Bronchial epithelial cell (primary cell): ENCODE data around the gene PYGB. TPM values are rescaled to one million over a fixed set of nuclear protein-coding genes. Genes with fewer than 3 reads are reported as not detected.

ENCODE experiments used
- DNase-seq: peaks from one replicate; pipeline ENCODE4 v3.0.0-alpha.2; 2010; ENCODE audit warnings: low read depth
- FAIRE-seq: peaks from 2 replicates; lab custom pipeline; 2011; peaks lifted over from hg19 to GRCh38; lab: Jason Lieb, UNC
- H3K27me3 ChIP-seq: 2 replicates; pipeline ENCODE4 v1.5.1; 2011; ENCODE audit warnings: low read length; ENCODE audit not compliant: control insufficient read depth, insufficient read depth
- H3K36me3 ChIP-seq: 2 replicates; pipeline ENCODE4 v1.5.1; 2011; ENCODE audit warnings: low read length; ENCODE audit not compliant: control insufficient read depth, insufficient read depth
- H3K4me3 ChIP-seq: 2 replicates; pipeline ENCODE4 v1.5.1; 2011; ENCODE audit warnings: mild to moderate bottlenecking, low read depth, low read length, control low read depth
- total RNA-seq: library from RNA; depleted of rRNA; stranded (reverse); fragments of >200 nt; gene quantifications from 2 replicates; pipeline ENCODE4 v1.2.1, GENCODE V29; 2014
- TF ChIP-seq, protein P1 (sequence below): IDR thresholded peaks from 2 replicates; pipeline ENCODE4 v1.5.1; 2011; ENCODE audit warnings: mild to moderate bottlenecking, moderate library complexity, low read length, control low read depth, inconsistent platforms; ENCODE audit not compliant: insufficient read depth, severe bottlenecking

The PYGB gene
- total RNA-seq, 1 donor from 2014 or later = 213 TPM

DNA sequence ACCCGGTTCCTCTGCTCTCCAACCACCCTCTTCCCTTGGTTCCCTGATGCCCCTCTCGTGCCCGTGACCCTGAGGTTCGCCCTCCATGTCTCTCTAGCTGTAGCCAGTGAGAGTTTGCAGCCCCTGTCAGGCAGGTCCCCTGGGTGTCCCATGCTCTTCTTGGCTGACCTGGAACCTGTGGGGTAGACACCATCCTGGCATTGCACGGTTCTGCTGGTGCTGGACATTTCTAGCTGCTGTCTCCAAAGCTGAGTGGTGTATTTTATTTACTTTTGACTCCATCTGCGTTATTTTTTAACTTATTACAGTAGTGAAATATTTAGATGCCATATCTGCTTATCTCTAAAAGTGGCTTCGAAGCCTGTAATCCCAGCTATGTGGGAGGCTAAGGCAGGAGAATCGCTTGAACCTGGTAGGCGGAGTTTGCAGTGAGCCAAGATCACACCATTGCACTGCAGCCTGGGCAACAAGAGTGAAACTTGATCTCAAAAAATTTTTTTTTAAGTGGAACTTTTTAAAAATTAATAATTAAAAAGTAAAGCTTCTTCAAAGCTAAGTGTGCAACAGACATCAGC is 39.8 kb upstream of the PYGB start:
- no peak for DNase-seq
- no peak for FAIRE-seq
- Histone ChIP-seq H3K27me3 (no peaks in the 10 kb centered on the region), H3K4me3 (no peak overlapping the region), H3K36me3 (peaks cover 16% of the 10 kb centered on the region)
- TF ChIP-seq, protein P1, sequence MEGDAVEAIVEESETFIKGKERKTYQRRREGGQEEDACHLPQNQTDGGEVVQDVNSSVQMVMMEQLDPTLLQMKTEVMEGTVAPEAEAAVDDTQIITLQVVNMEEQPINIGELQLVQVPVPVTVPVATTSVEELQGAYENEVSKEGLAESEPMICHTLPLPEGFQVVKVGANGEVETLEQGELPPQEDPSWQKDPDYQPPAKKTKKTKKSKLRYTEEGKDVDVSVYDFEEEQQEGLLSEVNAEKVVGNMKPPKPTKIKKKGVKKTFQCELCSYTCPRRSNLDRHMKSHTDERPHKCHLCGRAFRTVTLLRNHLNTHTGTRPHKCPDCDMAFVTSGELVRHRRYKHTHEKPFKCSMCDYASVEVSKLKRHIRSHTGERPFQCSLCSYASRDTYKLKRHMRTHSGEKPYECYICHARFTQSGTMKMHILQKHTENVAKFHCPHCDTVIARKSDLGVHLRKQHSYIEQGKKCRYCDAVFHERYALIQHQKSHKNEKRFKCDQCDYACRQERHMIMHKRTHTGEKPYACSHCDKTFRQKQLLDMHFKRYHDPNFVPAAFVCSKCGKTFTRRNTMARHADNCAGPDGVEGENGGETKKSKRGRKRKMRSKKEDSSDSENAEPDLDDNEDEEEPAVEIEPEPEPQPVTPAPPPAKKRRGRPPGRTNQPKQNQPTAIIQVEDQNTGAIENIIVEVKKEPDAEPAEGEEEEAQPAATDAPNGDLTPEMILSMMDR = no peak

DNA sequence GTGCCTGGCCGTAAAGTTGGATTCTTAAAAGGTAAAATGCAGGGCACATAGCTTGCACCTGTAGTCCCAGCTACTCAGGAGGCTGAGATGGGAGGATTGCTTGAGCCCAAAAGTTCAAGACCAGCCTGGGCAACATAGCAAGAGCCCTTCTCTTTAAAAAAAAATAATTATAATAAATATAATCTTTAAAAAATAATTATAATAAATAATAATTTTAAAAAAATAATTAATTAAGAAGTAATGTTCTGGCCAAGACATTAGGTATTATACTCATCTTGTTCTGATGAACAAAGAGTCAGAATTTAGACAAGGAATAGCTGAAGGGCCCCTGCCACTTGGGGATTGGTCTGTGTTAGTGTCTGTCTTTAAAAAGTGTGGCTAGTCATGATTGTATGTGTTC is 38.5 kb upstream of the PYGB start:
- Histone ChIP-seq H3K36me3 (peaks cover 22% of the 10 kb centered on the region), H3K27me3 (no peaks in the 10 kb centered on the region), H3K4me3 (no peak overlapping the region)
- FAIRE-seq (no peak), DNase-seq (no peak)
- TF ChIP-seq, protein P1 = no peak

DNA sequence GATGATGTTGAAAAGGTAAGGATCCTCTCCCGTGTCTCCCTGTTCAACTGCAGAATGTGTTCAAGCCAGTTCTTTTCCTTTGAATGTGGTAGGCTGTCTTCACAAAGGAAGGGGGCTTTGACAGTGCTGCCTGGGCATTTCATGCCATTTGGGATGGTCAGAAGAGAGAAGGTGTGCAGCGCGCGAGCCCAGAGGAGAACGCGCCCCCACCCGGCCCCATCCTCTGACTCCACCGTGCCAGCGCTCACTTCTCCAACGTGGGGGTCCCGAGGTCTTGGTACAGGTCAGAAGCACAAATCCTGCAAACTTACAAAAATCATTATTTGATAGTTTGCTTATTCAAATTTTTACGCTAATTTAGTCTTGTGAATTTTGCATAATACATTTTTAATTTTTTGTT is 38.0 kb upstream of the PYGB start:
- Histone ChIP-seq H3K27me3 (no peaks in the 10 kb centered on the region), H3K36me3 (peaks cover 24% of the 10 kb centered on the region), H3K4me3 (no peak overlapping the region)
- FAIRE-seq (no peak), DNase-seq (no peak)
- TF ChIP-seq, protein P1 = no peak

DNA sequence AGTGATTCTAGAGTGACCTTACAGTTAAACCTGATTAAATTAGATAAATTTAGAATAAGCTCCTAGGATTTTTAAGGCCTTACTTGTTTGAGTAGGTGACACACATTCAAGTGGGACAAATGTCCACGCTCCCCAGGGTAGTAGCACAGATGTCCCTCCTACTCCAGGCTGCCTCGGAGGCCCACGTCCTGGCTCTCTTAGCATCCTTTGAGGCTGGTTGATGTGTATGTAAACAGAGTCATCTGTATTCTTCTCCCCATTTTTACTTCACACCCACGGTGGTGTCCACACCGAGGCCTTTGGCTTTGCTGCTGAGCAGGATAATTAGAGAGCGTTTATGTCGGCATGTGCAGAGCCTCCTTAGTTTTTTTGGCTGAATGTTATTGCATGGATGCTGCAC is 36.6 kb upstream of the PYGB start:
- peaks cover 30% of the 10 kb centered on the region for H3K36me3 ChIP-seq
- no peak for FAIRE-seq

DNA sequence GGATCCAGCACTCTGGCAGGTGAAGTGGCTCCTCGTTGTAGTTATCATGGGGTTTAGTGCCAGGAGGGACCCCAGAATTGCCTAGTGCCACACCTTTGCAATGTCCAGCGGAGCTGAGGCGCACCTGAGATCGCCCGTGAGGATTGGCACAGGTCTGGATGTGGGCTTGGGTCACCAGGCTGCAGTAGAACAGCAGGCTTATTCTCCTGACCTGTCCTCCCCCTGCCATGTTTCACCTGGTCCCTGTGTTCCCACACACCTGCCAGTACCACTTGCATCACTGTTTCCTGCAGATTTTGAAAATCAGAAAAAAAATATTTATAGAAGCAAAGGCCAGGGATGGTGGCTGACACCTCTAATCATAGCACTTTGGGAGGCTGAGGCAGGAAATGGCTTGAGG is 35.6 kb upstream of the PYGB start:
- no peak overlapping the region for H3K4me3 ChIP-seq
- H3K36me3 ChIP-seq = peaks cover 34% of the 10 kb centered on the region
- no peak for DNase-seq
- TF ChIP-seq, protein P1 = no peak
- H3K27me3 ChIP-seq = no peaks in the 10 kb centered on the region
- no peak for FAIRE-seq

More for the DNA sequence above, 36.6 kb upstream of the PYGB start:
- DNase-seq = no peak
- Histone ChIP-seq H3K4me3 (no peak overlapping the region), H3K27me3 (no peaks in the 10 kb centered on the region)
- TF ChIP-seq, protein P1 = no peak
